Measurements from ENCODE around the gene EMILIN1. TPM values are rescaled to one million over a fixed set of nuclear protein-coding genes. Genes with fewer than 3 reads are reported as not detected.

The EMILIN1 gene
- total RNA-seq, 5 donors from 2014 or later (not counting 1 experiment from before 2014, with no cell fraction given), result 0.28 to 1.1 (median 0.85) TPM

DNA sequence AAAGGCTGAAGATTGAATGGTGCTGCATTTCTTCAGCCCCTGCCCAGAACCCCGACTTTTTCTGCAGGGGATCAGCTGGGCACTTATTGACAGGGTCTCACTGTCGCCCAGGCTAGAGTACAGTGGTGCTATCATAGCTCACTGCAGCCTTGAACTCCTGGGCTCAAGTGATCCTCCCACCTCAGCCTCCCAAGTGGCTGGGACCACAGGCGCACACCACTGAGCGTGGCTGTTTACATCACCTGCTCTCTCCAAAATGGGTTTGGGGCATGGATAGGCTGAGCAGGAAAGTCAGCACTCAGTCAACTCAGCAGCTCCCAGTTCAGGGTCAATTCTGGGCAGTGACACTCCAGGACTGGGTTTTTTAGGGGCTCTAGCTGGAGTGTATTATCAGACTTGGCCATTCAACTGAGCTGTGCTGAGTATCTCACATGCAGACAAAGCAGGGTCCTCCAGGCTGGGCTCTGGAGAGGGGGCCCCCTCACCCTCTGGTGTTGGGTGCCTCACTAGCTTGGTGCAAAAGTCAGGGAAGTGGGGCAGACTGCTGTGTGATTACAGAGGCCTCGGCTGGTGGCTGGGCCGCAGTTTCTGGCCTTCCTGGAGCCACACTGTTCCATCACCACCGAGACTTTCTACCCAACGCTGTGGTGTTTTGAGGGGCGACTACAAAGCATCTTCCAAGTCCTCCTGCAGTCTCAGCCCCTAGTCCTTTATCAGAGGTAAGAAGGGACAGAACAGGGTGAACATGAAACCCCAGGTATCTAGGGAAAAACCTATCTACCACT lies 49.7 kb downstream of the EMILIN1 start:
- CTCF ChIA-PET, result no interaction called here
- POLR2A ChIA-PET, result no interaction called here
- peaks cover 12% of the 10 kb centered on the region for H3K36me3 Mint-ChIP-seq

DNA sequence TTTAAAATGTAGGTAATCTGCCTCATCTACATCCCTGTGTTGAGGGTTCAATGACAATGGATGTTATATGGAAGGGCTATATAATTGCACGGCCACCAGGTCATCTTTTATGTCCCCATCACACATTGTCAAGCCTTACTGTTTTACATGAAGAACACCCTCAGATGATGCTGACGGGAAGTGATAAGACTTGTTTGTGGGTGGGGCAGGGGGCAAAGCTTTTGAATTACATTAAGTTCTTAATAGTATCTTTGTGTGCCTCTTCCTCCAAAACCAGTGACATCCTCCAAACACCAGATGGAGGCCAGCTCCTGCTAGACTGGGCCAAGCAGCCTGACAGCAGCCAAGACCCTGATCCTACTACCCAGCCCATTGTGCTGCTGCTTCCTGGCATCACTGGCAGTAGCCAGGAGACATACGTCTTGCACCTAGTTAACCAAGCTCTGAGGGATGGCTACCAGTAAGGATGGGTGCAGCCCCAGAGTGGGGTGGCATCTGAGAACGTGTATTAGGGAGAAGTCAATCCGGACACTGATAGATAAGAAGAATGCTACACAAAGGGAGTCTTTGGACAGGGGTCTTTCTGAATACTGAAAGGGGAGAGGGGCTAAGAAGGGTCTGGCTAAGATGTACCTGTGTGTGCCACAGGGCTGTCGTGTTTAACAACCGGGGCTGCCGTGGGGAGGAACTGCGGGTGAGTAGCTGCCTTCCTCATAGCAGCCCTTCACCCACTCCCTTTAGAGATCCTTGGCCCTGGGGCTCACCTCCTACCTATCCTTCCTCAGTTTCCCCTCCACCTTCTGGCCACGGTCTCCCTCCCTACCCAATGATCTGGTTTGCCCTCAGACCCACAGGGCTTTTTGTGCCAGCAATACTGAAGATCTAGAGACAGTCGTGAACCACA lies 50.5 kb downstream of the EMILIN1 start:
- H3K4me3 Mint-ChIP-seq, result no peak overlapping the region
- peaks cover 20 to 26% (median 22%) of the 10 kb centered on the region in 3 donors for H3K4me1 Mint-ChIP-seq
- H3K36me3 Mint-ChIP-seq, result peaks cover 13% of the 10 kb centered on the region
- Histone ChIP-seq H3K27ac (ENCODE audit: low read length) (no peak overlapping the region), H3K4me3 (ENCODE audit: control insufficient read depth in 1 of 2, extremely low read depth in 1 of 2, low read length in 1 of 2) (no peak overlapping the region), H3K9me3 (no peaks in the 10 kb centered on the region), H3K36me3 (ENCODE audit: control insufficient read depth in 2 of 2, extremely low read depth in 1 of 2, insufficient read depth in 1 of 2, low read length in 1 of 2) (peaks cover 24 to 34% of the 10 kb centered on the region in 2 donors), H3K4me1 (ENCODE audit: control insufficient read depth in 1 of 2, extremely low read depth in 1 of 2, insufficient read depth in 2 of 2, low read length in 2 of 2) (peaks cover 9 to 19% of the 10 kb centered on the region in 2 experiments), H3K27me3 (replicated peaks in 1 of 2; ENCODE audit: control insufficient read depth in 2 of 2, extremely low read depth in 1 of 2, insufficient read depth in 2 of 2, low read length in 1 of 2) (no peaks in the 10 kb centered on the region)
- ChIA-PET CTCF (no interaction called here), POLR2A (no interaction called here)
- 89% methylated on average over 4 of the region's 11 CpGs for WGBS (ENCODE audit: insufficient coverage)
- H3K27me3 Mint-ChIP-seq, result no peaks in the 10 kb centered on the region
- no peaks in the 10 kb centered on the region for H3K9me3 Mint-ChIP-seq
- ATAC-seq (replicated peaks in 1 of 4) (no peak), DNase-seq (no peak)
- H3K27ac Mint-ChIP-seq, result peak overlapping the region in 1 of 2 donors; percentile 31

More for the DNA sequence above, 49.7 kb downstream of the EMILIN1 start:
- H3K27ac Mint-ChIP-seq, result peak overlapping the region in 1 of 2 donors; percentile 34
- no peaks in the 10 kb centered on the region for H3K27me3 ChIP-seq (replicated peaks in 1 of 2; ENCODE audit: control insufficient read depth in 2 of 2, extremely low read depth in 1 of 2, insufficient read depth in 2 of 2, low read length in 1 of 2)
- 90% methylated on average over 6 of the region's 9 CpGs for WGBS (ENCODE audit: insufficient coverage)
- H3K4me1 Mint-ChIP-seq, result peaks cover 17 to 23% (median 20%) of the 10 kb centered on the region in 3 donors
- ATAC-seq (replicated peaks in 1 of 4) (no peak), DNase-seq (no peak)
- no peak overlapping the region for H3K4me3 Mint-ChIP-seq
- no peak overlapping the region for H3K27ac ChIP-seq (ENCODE audit: low read length)
- peaks cover 24 to 34% of the 10 kb centered on the region in 2 donors for H3K36me3 ChIP-seq (ENCODE audit: control insufficient read depth in 2 of 2, extremely low read depth in 1 of 2, insufficient read depth in 1 of 2, low read length in 1 of 2)
- H3K4me3 ChIP-seq (ENCODE audit: control insufficient read depth in 1 of 2, extremely low read depth in 1 of 2, low read length in 1 of 2), result no peak overlapping the region
- H3K4me1 ChIP-seq (ENCODE audit: control insufficient read depth in 1 of 2, extremely low read depth in 1 of 2, insufficient read depth in 2 of 2, low read length in 2 of 2), result peaks cover 5 to 17% of the 10 kb centered on the region in 2 experiments
- no peaks in the 10 kb centered on the region for H3K9me3 ChIP-seq
- no peaks in the 10 kb centered on the region for H3K9me3 Mint-ChIP-seq
- H3K27me3 Mint-ChIP-seq, result no peaks in the 10 kb centered on the region

DNA sequence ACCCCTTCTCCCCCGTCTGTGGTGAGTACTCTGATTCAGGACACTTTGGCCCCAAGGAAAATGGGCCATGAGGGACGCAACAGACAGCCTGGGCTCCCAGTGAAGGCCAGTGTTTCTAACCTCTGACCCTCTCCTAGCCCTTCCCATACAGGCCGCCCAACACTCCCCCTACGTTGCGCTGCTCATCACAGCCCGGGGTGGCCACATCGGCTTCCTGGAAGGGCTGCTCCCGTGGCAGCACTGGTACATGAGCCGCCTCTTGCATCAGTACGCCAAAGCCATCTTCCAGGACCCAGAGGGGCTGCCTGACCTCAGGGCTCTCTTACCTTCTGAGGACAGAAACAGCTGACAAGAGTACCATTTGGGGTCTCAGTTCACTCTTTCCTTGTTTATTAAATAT lies 52.0 kb downstream of the EMILIN1 start:
- Mint-ChIP-seq H3K36me3 (peaks cover 13% of the 10 kb centered on the region), H3K27me3 (no peaks in the 10 kb centered on the region), H3K27ac (no peak overlapping the region), H3K4me3 (no peak overlapping the region), H3K9me3 (no peaks in the 10 kb centered on the region), H3K4me1 (peaks cover 25 to 31% (median 31%) of the 10 kb centered on the region in 3 donors)
- peaks cover 9 to 26% of the 10 kb centered on the region in 2 experiments for H3K4me1 ChIP-seq (ENCODE audit: control insufficient read depth in 1 of 2, extremely low read depth in 1 of 2, insufficient read depth in 2 of 2, low read length in 2 of 2)
- ATAC-seq (replicated peaks in 1 of 4), result no peak
- 90% methylated on average over 10 of the region's 10 CpGs for WGBS (ENCODE audit: insufficient coverage)
- no peak for DNase-seq
- no peak overlapping the region for H3K27ac ChIP-seq (ENCODE audit: low read length)
- POLR2A ChIA-PET, result no interaction called here
- peaks cover 24 to 34% of the 10 kb centered on the region in 2 donors for H3K36me3 ChIP-seq (ENCODE audit: control insufficient read depth in 2 of 2, extremely low read depth in 1 of 2, insufficient read depth in 1 of 2, low read length in 1 of 2)
- H3K4me3 ChIP-seq (ENCODE audit: control insufficient read depth in 1 of 2, extremely low read depth in 1 of 2, low read length in 1 of 2), result no peak overlapping the region
- CTCF ChIA-PET, result no interaction called here
- no peaks in the 10 kb centered on the region for H3K9me3 ChIP-seq
- no peaks in the 10 kb centered on the region for H3K27me3 ChIP-seq (replicated peaks in 1 of 2; ENCODE audit: control insufficient read depth in 2 of 2, extremely low read depth in 1 of 2, insufficient read depth in 2 of 2, low read length in 1 of 2)

DNA sequence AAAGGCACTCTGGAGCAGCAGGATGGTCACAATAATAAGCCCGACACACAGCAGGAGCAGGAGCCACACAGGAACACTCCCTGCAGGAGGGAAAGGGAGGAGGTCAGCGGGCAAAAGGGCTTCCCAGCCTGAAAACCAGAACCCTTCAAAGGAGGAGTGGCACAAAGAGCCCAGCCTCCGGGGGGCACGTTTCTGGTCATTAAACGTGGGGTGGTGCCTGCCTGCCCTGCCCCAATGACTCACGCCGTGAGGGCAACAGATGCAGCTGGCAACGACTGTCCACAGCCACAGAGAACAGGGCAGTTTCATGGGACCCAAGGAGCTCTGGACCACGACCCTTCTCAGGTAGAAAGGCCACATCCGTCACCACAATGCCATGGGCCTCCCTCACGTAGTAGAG lies 53.0 kb downstream of the EMILIN1 start:
- DNase-seq (no peak), ATAC-seq (replicated peaks in 1 of 4) (no peak)
- no peaks in the 10 kb centered on the region for H3K27me3 ChIP-seq (replicated peaks in 1 of 2; ENCODE audit: control insufficient read depth in 2 of 2, extremely low read depth in 1 of 2, insufficient read depth in 2 of 2, low read length in 1 of 2)
- no peak overlapping the region for H3K27ac ChIP-seq (ENCODE audit: low read length)
- H3K36me3 Mint-ChIP-seq, result peaks cover 13% of the 10 kb centered on the region
- H3K36me3 ChIP-seq (ENCODE audit: control insufficient read depth in 2 of 2, extremely low read depth in 1 of 2, insufficient read depth in 1 of 2, low read length in 1 of 2), result peaks cover 24 to 34% of the 10 kb centered on the region in 2 donors
- WGBS (ENCODE audit: insufficient coverage), result 95% methylated on average over 9 of the region's 11 CpGs
- no peak overlapping the region for H3K4me3 ChIP-seq (ENCODE audit: control insufficient read depth in 1 of 2, extremely low read depth in 1 of 2, low read length in 1 of 2)
- H3K27ac Mint-ChIP-seq, result peak overlapping the region; percentile 8 to 22
- peaks cover 25 to 33% (median 31%) of the 10 kb centered on the region in 3 donors for H3K4me1 Mint-ChIP-seq
- peaks cover 9 to 27% of the 10 kb centered on the region in 2 experiments for H3K4me1 ChIP-seq (ENCODE audit: control insufficient read depth in 1 of 2, extremely low read depth in 1 of 2, insufficient read depth in 2 of 2, low read length in 2 of 2)
- H3K4me3 Mint-ChIP-seq, result peak overlapping the region in 2 of 3 donors; percentile 13 to 93
- ChIA-PET CTCF (no interaction called here), POLR2A (no interaction called here)
- no peaks in the 10 kb centered on the region for H3K27me3 Mint-ChIP-seq
- no peaks in the 10 kb centered on the region for H3K9me3 Mint-ChIP-seq
- H3K9me3 ChIP-seq, result no peaks in the 10 kb centered on the region

DNA sequence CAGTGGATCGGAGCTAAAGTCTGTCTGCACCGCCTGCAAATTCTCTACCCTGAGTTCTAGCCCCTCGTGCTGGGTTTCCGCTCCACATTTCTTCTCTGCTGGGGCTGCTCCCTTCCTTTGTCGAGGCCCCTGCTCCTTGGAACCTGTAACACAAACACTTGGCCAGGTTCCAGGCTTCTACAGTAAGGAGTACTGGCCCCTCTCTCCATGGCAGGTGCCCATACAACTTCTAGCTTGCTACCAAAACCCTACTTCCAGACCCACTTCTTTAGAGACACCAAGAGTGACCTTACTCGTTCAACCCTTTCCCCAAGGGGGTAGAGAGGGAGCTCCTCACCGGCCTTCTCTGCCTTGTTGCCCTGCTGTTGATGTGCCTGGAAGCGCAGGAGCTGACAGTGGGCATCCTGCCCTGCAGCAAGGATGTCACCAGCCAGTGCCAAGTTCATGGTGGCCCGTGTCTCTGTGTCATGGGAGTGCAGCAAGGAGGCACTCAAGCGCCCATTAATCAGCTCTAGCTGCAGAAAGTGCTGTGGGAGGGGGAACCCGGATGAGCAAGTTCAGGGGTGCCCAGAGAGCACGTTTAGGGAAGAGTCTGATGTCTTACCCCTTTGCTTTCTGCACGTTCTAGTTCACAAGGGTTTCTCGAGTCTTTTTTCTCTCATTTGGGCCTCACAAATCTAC lies 54.9 kb downstream of the EMILIN1 start:
- Histone ChIP-seq H3K9me3 (no peaks in the 10 kb centered on the region), H3K27ac (ENCODE audit: low read length) (peak overlapping the region; percentile 61), H3K36me3 (ENCODE audit: control insufficient read depth in 2 of 2, extremely low read depth in 1 of 2, insufficient read depth in 1 of 2, low read length in 1 of 2) (peaks cover 24 to 34% of the 10 kb centered on the region in 2 donors), H3K27me3 (replicated peaks in 1 of 2; ENCODE audit: control insufficient read depth in 2 of 2, extremely low read depth in 1 of 2, insufficient read depth in 2 of 2, low read length in 1 of 2) (no peaks in the 10 kb centered on the region), H3K4me3 (ENCODE audit: control insufficient read depth in 1 of 2, extremely low read depth in 1 of 2, low read length in 1 of 2) (peak overlapping the region; percentile 85 to 93), H3K4me1 (ENCODE audit: control insufficient read depth in 1 of 2, extremely low read depth in 1 of 2, insufficient read depth in 2 of 2, low read length in 2 of 2) (peaks cover 9 to 27% of the 10 kb centered on the region in 2 experiments)
- ATAC-seq (replicated peaks in 1 of 4), result no peak
- DNase-seq, result peak in 3 of 35 experiments; percentile 9 to 36 (median 22)
- 75% methylated on average over 9 of the region's 14 CpGs for WGBS (ENCODE audit: insufficient coverage)
- H3K27ac Mint-ChIP-seq, result peak overlapping the region; percentile 39 to 71
- CTCF ChIA-PET, result interaction anchor here in 1 of 2 donors (1.0 to 2.0 kb wide), 2 partner anchors 10 to 52 kb away, joined by 4 to 9 read pairs; partner anchors contain the start of gene ABHD1
- H3K4me1 Mint-ChIP-seq, result peaks cover 25 to 33% (median 31%) of the 10 kb centered on the region in 3 donors
- H3K4me3 Mint-ChIP-seq, result peak overlapping the region; percentile 91 to 94 (median 93)
- H3K9me3 Mint-ChIP-seq, result no peaks in the 10 kb centered on the region
- POLR2A ChIA-PET, result interaction anchor here in 1 of 2 donors (0.6 to 1.0 kb wide), 2 partner anchors 9 to 361 kb away, joined by 3 to 5 read pairs; no protein-coding TSS in a partner anchor
- H3K27me3 Mint-ChIP-seq, result no peaks in the 10 kb centered on the region
- H3K36me3 Mint-ChIP-seq, result peaks cover 13% of the 10 kb centered on the region

Measured in T-cell (primary cell).